Measurements from ENCODE around the gene RAB3GAP2.
A peak's percentile ranks its signal among the peaks of the same experiment; 100 is the strongest.

RAB3GAP2 gene

GRCh38 chr1:220195701-220196100 lies 76.6 kb downstream of the RAB3GAP2 start:
- ATAC-seq (ENCODE audit: low read depth) (no peak), DNase-seq (ENCODE audit: low spot score) (no peak)
- Histone ChIP-seq H3K9me3 (ENCODE audit: severe bottlenecking) (no peaks in the 10 kb centered on the region), H3K27me3 (ENCODE audit: insufficient read depth, poor library complexity, severe bottlenecking) (no peaks in the 10 kb centered on the region), H3K4me3 (ENCODE audit: severe bottlenecking) (no peak overlapping the region), H3K27ac (ENCODE audit: poor library complexity, severe bottlenecking) (no peak overlapping the region), H3K36me3 (ENCODE audit: low read depth) (peaks cover 8% of the 10 kb centered on the region; the same call in 1 of the 2 replicates), H3K4me1 (ENCODE audit: insufficient read depth, poor library complexity, severe bottlenecking) (no peaks in the 10 kb centered on the region)
- no peak for TF ChIP-seq CTCF (IDR thresholded peaks at IDR 0.05; ENCODE audit: poor library complexity, severe bottlenecking)

GRCh38 chr1:220189750-220190347 lies 82.4 kb downstream of the RAB3GAP2 start:
- Histone ChIP-seq H3K36me3 (ENCODE audit: low read depth) (peaks cover 20% of the 10 kb centered on the region), H3K4me1 (ENCODE audit: insufficient read depth, poor library complexity, severe bottlenecking) (no peaks in the 10 kb centered on the region), H3K27me3 (ENCODE audit: insufficient read depth, poor library complexity, severe bottlenecking) (no peaks in the 10 kb centered on the region), H3K9me3 (ENCODE audit: severe bottlenecking) (no peaks in the 10 kb centered on the region), H3K4me3 (ENCODE audit: severe bottlenecking) (no peak overlapping the region), H3K27ac (ENCODE audit: poor library complexity, severe bottlenecking) (no peak overlapping the region)
- ATAC-seq (ENCODE audit: low read depth), result no peak
- peak; percentile 60 for TF ChIP-seq CTCF (IDR thresholded peaks at IDR 0.05; ENCODE audit: poor library complexity, severe bottlenecking)
- DNase-seq (ENCODE audit: low spot score), result no peak

GRCh38 chr1:220188538-220188937 lies 83.7 kb downstream of the RAB3GAP2 start:
- no peak overlapping the region for H3K4me3 ChIP-seq (ENCODE audit: severe bottlenecking)
- ATAC-seq (ENCODE audit: low read depth) (no peak), DNase-seq (ENCODE audit: low spot score) (no peak)
- TF ChIP-seq CTCF (IDR thresholded peaks at IDR 0.05; ENCODE audit: poor library complexity, severe bottlenecking), result no peak
- no peaks in the 10 kb centered on the region for H3K27me3 ChIP-seq (ENCODE audit: insufficient read depth, poor library complexity, severe bottlenecking)
- H3K27ac ChIP-seq (ENCODE audit: poor library complexity, severe bottlenecking), result no peak overlapping the region
- H3K36me3 ChIP-seq (ENCODE audit: low read depth), result peaks cover 17% of the 10 kb centered on the region
- no peaks in the 10 kb centered on the region for H3K9me3 ChIP-seq (ENCODE audit: severe bottlenecking)
- no peaks in the 10 kb centered on the region for H3K4me1 ChIP-seq (ENCODE audit: insufficient read depth, poor library complexity, severe bottlenecking)

- no peaks in the 10 kb centered on the region for H3K4me1 ChIP-seq (ENCODE audit: insufficient read depth, poor library complexity, severe bottlenecking)
- ATAC-seq (ENCODE audit: low read depth), result no peak
- H3K27me3 ChIP-seq (ENCODE audit: insufficient read depth, poor library complexity, severe bottlenecking), result no peaks in the 10 kb centered on the region
- no peak for TF ChIP-seq CTCF (IDR thresholded peaks at IDR 0.05; ENCODE audit: poor library complexity, severe bottlenecking)
- no peak for DNase-seq (ENCODE audit: low spot score)
- H3K4me3 ChIP-seq (ENCODE audit: severe bottlenecking), result no peak overlapping the region
- H3K36me3 ChIP-seq (ENCODE audit: low read depth), result peaks cover 12% of the 10 kb centered on the region
- no peak overlapping the region for H3K27ac ChIP-seq (ENCODE audit: poor library complexity, severe bottlenecking)
- no peaks in the 10 kb centered on the region for H3K9me3 ChIP-seq (ENCODE audit: severe bottlenecking)
Observed at GRCh38 chr1:220186752-220187151, 85.5 kb downstream of the RAB3GAP2 start.

- no peak for TF ChIP-seq CTCF (IDR thresholded peaks at IDR 0.05; ENCODE audit: poor library complexity, severe bottlenecking)
- ATAC-seq (ENCODE audit: low read depth) (no peak), DNase-seq (ENCODE audit: low spot score) (no peak)
- Histone ChIP-seq H3K27ac (ENCODE audit: poor library complexity, severe bottlenecking) (no peak overlapping the region), H3K4me3 (ENCODE audit: severe bottlenecking) (no peak overlapping the region), H3K27me3 (ENCODE audit: insufficient read depth, poor library complexity, severe bottlenecking) (no peaks in the 10 kb centered on the region), H3K4me1 (ENCODE audit: insufficient read depth, poor library complexity, severe bottlenecking) (no peaks in the 10 kb centered on the region), H3K9me3 (ENCODE audit: severe bottlenecking) (no peaks in the 10 kb centered on the region), H3K36me3 (ENCODE audit: low read depth) (peaks cover 3% of the 10 kb centered on the region; the same call in 1 of the 2 replicates)
Observed at GRCh38 chr1:220184506-220184905, 87.7 kb downstream of the RAB3GAP2 start.

Measured in RWPE2 (cell line).